ENCODE data around the gene P2RY14.
"Not testable (repeated sequence)": the region's sequence is repeated elsewhere in the genome, so short reads cannot be mapped to it uniquely, and the experiment has no call there.

Gene P2RY14

DNA sequence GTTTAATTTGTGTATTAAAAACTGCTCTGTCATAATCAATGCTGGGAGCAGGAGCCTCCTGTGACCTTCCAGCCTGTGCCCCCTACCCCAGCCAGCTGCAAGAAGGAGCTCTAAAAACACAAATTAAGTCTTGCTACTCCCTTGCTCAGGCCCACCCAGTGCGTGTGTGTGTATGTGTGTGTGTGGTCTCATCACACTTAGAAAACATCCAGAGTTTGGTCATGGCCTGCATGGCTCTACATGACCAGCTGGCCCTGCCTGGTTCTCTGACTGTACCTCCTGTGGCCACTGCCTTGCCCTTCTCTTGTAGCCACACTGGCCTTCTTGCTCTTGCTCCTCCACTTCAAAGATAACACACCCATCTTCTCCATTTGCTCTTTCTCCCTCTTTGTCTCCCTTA is 13.7 kb downstream of the P2RY14 start:
- Histone ChIP-seq H3K4me3 (ENCODE audit: low read depth in 1 of 2, low read length in 1 of 2) (no peak overlapping the region), H3K27me3 (no peaks in the 10 kb centered on the region), H3K36me3 (no peaks in the 10 kb centered on the region), H3K27ac (no peak overlapping the region), H3K9me3 (no peaks in the 10 kb centered on the region), H3K4me1 (ENCODE audit: control insufficient read depth in 1 of 2, insufficient read depth in 1 of 2, low read depth in 1 of 2, low read length in 1 of 2) (peaks cover 0 to 23% of the 10 kb centered on the region in 2 experiments)
- TF ChIP-seq, protein P1, sequence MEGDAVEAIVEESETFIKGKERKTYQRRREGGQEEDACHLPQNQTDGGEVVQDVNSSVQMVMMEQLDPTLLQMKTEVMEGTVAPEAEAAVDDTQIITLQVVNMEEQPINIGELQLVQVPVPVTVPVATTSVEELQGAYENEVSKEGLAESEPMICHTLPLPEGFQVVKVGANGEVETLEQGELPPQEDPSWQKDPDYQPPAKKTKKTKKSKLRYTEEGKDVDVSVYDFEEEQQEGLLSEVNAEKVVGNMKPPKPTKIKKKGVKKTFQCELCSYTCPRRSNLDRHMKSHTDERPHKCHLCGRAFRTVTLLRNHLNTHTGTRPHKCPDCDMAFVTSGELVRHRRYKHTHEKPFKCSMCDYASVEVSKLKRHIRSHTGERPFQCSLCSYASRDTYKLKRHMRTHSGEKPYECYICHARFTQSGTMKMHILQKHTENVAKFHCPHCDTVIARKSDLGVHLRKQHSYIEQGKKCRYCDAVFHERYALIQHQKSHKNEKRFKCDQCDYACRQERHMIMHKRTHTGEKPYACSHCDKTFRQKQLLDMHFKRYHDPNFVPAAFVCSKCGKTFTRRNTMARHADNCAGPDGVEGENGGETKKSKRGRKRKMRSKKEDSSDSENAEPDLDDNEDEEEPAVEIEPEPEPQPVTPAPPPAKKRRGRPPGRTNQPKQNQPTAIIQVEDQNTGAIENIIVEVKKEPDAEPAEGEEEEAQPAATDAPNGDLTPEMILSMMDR (IDR thresholded peaks at IDR 0.05), result no peak

DNA sequence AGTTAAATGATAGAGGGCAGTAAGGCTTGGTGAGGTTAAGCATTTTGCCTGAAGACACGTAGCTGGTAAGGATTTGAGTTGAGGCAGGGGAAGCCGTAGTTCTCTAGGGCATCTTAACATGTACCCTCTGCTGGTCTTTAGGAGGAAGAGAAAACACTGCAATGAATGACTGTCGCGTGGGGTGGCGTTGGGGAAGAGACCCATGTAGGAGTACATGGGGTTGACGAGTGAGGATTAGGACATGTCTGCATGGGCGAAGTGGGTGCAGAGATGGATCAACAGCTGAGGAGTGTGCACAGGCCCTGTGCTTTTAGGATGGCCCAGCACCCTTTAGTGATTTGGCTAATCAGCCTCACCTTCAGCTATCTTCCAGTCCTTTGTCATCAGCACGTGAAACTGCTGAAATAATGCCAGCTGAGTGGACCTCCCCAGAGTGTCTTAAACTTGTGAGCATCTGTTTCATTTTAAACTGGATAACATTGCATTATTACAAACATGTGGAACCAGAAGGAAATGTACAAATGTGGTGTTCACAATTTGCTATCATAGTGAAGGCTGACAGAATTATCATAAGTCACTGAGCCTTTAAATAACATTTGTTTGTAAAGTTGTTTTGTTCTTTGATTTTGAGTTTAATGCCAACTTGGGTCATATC is 15.3 kb downstream of the P2RY14 start:
- no peak overlapping the region for H3K27ac ChIP-seq
- H3K4me3 ChIP-seq (ENCODE audit: low read depth in 1 of 2, low read length in 1 of 2), result no peak overlapping the region
- no peaks in the 10 kb centered on the region for H3K9me3 ChIP-seq
- H3K27me3 ChIP-seq, result no peaks in the 10 kb centered on the region
- H3K36me3 ChIP-seq, result no peaks in the 10 kb centered on the region
- TF ChIP-seq, protein P1 (IDR thresholded peaks at IDR 0.05), result no peak
- peaks cover 0 to 23% of the 10 kb centered on the region in 2 experiments for H3K4me1 ChIP-seq (ENCODE audit: control insufficient read depth in 1 of 2, insufficient read depth in 1 of 2, low read depth in 1 of 2, low read length in 1 of 2)

DNA sequence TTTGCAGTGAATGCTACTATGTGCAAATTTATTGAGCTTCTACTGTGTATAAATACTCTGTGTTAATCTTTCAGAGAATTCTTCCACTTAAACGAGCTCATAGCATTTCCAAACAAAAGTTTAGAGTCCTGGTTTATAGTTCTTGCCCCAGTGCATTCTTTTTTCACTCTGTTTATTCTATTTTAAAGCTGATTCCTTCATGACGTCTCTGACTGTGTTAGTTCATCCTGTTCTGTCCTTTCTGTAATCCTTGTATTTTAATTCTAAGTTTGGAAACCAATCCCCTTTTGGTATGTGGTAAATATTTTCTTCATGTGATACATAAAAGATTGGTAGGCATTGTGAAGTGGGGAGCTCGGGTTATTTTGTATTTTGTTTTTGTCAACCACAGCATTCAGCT is 18.7 kb downstream of the P2RY14 start:
- peaks cover 0 to 2% of the 10 kb centered on the region in 2 experiments for H3K4me1 ChIP-seq (ENCODE audit: control insufficient read depth in 1 of 2, insufficient read depth in 1 of 2, low read depth in 1 of 2, low read length in 1 of 2)
- no peaks in the 10 kb centered on the region for H3K9me3 ChIP-seq
- no peaks in the 10 kb centered on the region for H3K36me3 ChIP-seq
- H3K4me3 ChIP-seq (ENCODE audit: low read depth in 1 of 2, low read length in 1 of 2), result no peak overlapping the region
- no peaks in the 10 kb centered on the region for H3K27me3 ChIP-seq
- TF ChIP-seq, protein P1 (IDR thresholded peaks at IDR 0.05), result no peak
- H3K27ac ChIP-seq, result no peak overlapping the region

DNA sequence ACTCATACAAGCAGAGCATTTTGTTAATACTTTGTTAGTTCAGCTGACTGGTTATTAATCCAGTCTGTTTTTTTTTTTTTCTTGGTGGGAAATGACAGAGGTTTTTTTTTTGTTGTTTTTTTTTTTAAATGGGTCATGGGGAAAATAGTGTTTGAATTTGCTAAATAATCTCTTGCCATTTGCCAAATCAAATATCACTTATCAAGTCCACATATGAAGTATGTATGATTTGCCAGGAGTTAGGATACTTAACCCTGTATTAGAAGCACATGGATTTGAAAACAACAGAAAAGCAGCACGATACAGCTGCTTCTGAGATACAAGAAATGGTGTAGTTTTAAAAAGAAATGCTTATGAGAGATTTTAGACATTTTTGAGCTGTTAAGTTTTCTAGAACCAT is 21.6 kb downstream of the P2RY14 start:
- TF ChIP-seq, protein P1 (IDR thresholded peaks at IDR 0.05), result no peak
- Histone ChIP-seq H3K27ac (no peak overlapping the region), H3K36me3 (no peaks in the 10 kb centered on the region), H3K27me3 (no peaks in the 10 kb centered on the region), H3K4me3 (ENCODE audit: low read depth in 1 of 2, low read length in 1 of 2) (no peak overlapping the region), H3K9me3 (no peaks in the 10 kb centered on the region), H3K4me1 (ENCODE audit: control insufficient read depth in 1 of 2, insufficient read depth in 1 of 2, low read depth in 1 of 2, low read length in 1 of 2) (no peaks in the 10 kb centered on the region)

DNA sequence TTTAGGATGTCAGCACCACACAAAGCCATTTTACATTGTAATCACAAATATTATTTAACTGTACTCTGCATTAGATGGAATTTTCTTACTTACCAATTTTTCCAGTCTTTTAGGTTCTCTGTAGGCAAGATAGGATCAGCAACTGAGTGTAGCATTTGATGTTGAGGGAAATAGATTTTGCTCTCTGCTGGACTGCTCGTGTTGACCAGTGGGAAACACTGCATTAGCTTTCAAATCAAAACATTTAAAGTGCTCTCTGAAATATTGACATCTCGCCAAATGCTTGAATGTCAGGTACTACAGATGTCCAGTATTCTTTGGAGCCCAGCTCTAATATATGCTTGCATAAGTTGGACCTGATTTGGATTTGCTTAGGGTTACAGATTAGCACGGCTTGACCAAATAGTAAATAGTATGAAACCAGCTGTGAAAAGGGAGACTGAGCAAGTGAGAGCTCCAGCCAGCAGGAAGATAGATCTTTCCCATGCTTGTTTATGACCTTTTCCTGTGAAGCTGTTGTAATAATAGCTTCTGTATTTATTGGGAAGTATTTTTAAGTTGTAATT is 29.5 kb downstream of the P2RY14 start:
- H3K4me3 ChIP-seq (ENCODE audit: low read depth in 1 of 2, low read length in 1 of 2), result no peak overlapping the region
- H3K36me3 ChIP-seq, result no peaks in the 10 kb centered on the region
- H3K27me3 ChIP-seq, result no peaks in the 10 kb centered on the region
- no peaks in the 10 kb centered on the region for H3K4me1 ChIP-seq (ENCODE audit: control insufficient read depth in 1 of 2, insufficient read depth in 1 of 2, low read depth in 1 of 2, low read length in 1 of 2)
- no peaks in the 10 kb centered on the region for H3K9me3 ChIP-seq
- H3K27ac ChIP-seq, result no peak overlapping the region
- TF ChIP-seq, protein P1 (IDR thresholded peaks at IDR 0.05), result no peak

DNA sequence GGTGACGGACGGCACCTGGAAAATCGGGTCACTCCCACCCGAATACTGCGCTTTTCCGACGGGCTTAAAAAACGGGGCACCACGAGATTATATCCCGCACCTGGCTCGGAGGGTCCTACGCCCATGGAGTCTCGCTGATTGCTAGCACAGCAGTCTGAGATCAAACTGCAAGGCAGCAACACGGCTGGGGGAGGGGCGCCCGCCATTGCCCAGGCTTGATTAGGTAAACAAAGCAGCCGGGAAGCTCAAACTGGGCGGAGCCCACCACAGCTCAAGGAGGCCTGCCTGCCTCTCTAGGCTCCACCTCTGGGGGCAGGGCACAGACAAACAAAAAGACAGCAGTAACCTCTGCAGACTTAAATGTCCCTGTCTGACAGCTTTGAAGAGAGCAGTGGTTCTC is 36.3 kb downstream of the P2RY14 start:
- not testable (repeated sequence) for H3K4me1 ChIP-seq (ENCODE audit: control insufficient read depth in 1 of 2, insufficient read depth in 1 of 2, low read depth in 1 of 2, low read length in 1 of 2); H3K36me3 ChIP-seq; H3K27me3 ChIP-seq; H3K4me3 ChIP-seq (ENCODE audit: low read depth in 1 of 2, low read length in 1 of 2); H3K9me3 ChIP-seq; H3K27ac ChIP-seq

All from neutrophil (primary cell).